Spleen (tissue), 11 donors: ENCODE measurements around the gene KIF26B. TPM values are rescaled to one million over a fixed set of nuclear protein-coding genes. Genes with fewer than 3 reads are reported as not detected.

Experiments used
- DNase-seq: peaks from one replicate; pipeline ENCODE4 v3.0.0-alpha.2; 2020
- H3K27ac ChIP-seq, 8 donors: fragments of 200-600 bp; sonication (generic) in 7 of 8; 1 replicate in 4 of 8; 2 replicates in 4 of 8; pipeline versions ENCODE4 v1.5.0 to v1.8.0; 2016 to 2021; ENCODE audit warnings: inconsistent platforms in 4 of 8, mild to moderate bottlenecking in 4 of 8, moderate library complexity in 1 of 8
- H3K27me3 ChIP-seq, 7 donors: fragments of 200-600 bp; sonication (generic) in 6 of 7; replicated peaks in 1 of 7; 1 replicate in 4 of 7; 2 replicates in 3 of 7; pipeline versions ENCODE4 v1.5.0 to v1.8.0; 2016 to 2021; ENCODE audit warnings: inconsistent platforms in 3 of 7, mild to moderate bottlenecking in 1 of 7
- H3K36me3 ChIP-seq, 6 donors: fragments of 200-600 bp; sonication (generic) in 5 of 6; 1 replicate in 4 of 6; 2 replicates in 2 of 6; pipeline versions ENCODE4 v1.5.0 to v1.8.0; 2016 to 2021; ENCODE audit warnings: inconsistent platforms in 2 of 6
- H3K4me1 ChIP-seq, 6 donors: fragments of 200-600 bp; sonication (generic) in 5 of 6; 1 replicate in 3 of 6; 2 replicates in 3 of 6; pipeline versions ENCODE4 v1.5.0 to v1.8.0; 2016 to 2021; ENCODE audit warnings: inconsistent platforms in 3 of 6
- H3K4me3 ChIP-seq, 8 donors: fragments of 200-600 bp; sonication (generic) in 7 of 8; 1 replicate in 4 of 8; 2 replicates in 4 of 8; pipeline versions ENCODE4 v1.5.0 to v1.8.0; 2016 to 2021; ENCODE audit warnings: inconsistent platforms in 4 of 8, mild to moderate bottlenecking in 4 of 8, moderate library complexity in 2 of 8
- H3K9me3 ChIP-seq, 8 donors: fragments of 200-600 bp; sonication (generic) in 7 of 8; 1 replicate in 4 of 8; 2 replicates in 4 of 8; pipeline versions ENCODE4 v1.5.0 to v1.8.0; 2016 to 2021; ENCODE audit warnings: inconsistent platforms in 4 of 8
- CTCF ChIP-seq, 11 experiments: fragments of 200-600 bp in 7 of 11; fragments of 450-650 bp in 4 of 11; sonication (generic) in 4 of 11; IDR thresholded peaks in 8 of 11; conservative IDR thresholded peaks in 3 of 11; 1 replicate in 7 of 11; 2 replicates in 4 of 11; pipeline versions ENCODE4 v1.4.0 to v1.8.0; 2016 to 2021; ENCODE audit warnings: antibody characterized with exemption in 11 of 11, inconsistent platforms in 4 of 11, mild to moderate bottlenecking in 1 of 11
- POLR2A ChIP-seq, 3 donors: fragments of 450-650 bp; IDR thresholded peaks; one replicate each; pipeline ENCODE4 v1.5.1; 2017; ENCODE audit warnings: antibody characterized with exemption in 3 of 3, mild to moderate bottlenecking in 1 of 3
- POLR2AphosphoS5 ChIP-seq, 3 donors: sonication (generic); formaldehyde crosslinking; IDR thresholded peaks; one replicate each; pipeline ENCODE4 v1.5.1; 2017; ENCODE audit warnings: antibody characterized with exemption in 3 of 3
- WGBS, 5 donors: extraction: QIAGEN DNeasy Blood & Tissue Kit in 3 of 5; methylation state at CpG; one replicate each; pipeline versions ENCODE4 v1.1.5 to v1.1.7; 2013 to 2018; 5-methylcytosine and 5-hydroxymethylcytosine counted together
- intact Hi-C: fragments of 100-400 bp; cut with DNase I; formaldehyde crosslinking; loops from one replicate; pipeline ENCODE4 v1.15.0; 2023; ENCODE audit warnings: low total_unique reads
- polyA plus RNA-seq, 3 donors: library from polyadenylated mRNA; stranded (reverse); fragments of 200-250 nt; gene quantifications; one replicate each; pipeline ENCODE4 v1.2.1, GENCODE V29; 2013
- total RNA-seq, 7 donors: library from RNA; depleted of rRNA in 3 of 7; stranded (reverse); fragments of >200 nt in 3 of 7; fragmentation: NEBNext Ultra II Directional in 4 of 7; extraction: Animal tissue kit (Norgen Biotek cat#: 25700) in 4 of 7; gene quantifications; one replicate each; pipeline versions ENCODE4 v1.1.0 to v1.2.1, GENCODE V29; 2016 to 2021
- donor health status: healthy with polysubstance abuse.
- donor health status: DM: no; HTN: no; CAD: no; lungs with moderate emphysema.
- donor health status: DM: no; HTN: no; CAD: no.
- donor health status: Bipolar disorder and iron deficiency.
- donor health status: healthy.
- donor health status: DM: no; HTN: no; CAD: no.
- donor health status: DM: yes; HTN: yes; CAD: no.

Gene KIF26B
- total and polyA plus RNA-seq, 10 donors, result 0.07 to 4.5 (median 0.60) TPM; not detected in 1

- DNase-seq, result no peak
- intact Hi-C loops, result no loop called here
- Histone ChIP-seq H3K9me3 (no peaks in the 10 kb centered on the region), H3K4me1 (peaks cover 0 to 23% (median 9%) of the 10 kb centered on the region in 6 donors), H3K4me3 (no peak overlapping the region), H3K27ac (no peak overlapping the region), H3K36me3 (no peaks in the 10 kb centered on the region), H3K27me3 (peaks cover 0 to 17% (median 0%) of the 10 kb centered on the region in 7 donors)
- WGBS, 5 donors, result 90 to 97% (median 91%) methylated on average over 9 of the region's 9 CpGs
- TF ChIP-seq POLR2A (IDR thresholded peaks at IDR 0.05) (no peak), CTCF (IDR thresholded peaks at IDR 0.05 in 8 of 11, conservative IDR thresholded peaks at IDR 0.05 in 3 of 11) (no peak), POLR2AphosphoS5 (IDR thresholded peaks at IDR 0.05) (no peak)
These were observed 158.8 kb downstream of the KIF26B start for GRCh38 chr1:245313576-245313975.

GRCh38 chr1:245316784-245317183 is 162.0 kb downstream of the KIF26B start:
- Histone ChIP-seq H3K4me1 (peaks cover 0 to 5% (median 0%) of the 10 kb centered on the region in 6 donors), H3K27ac (no peak overlapping the region), H3K9me3 (no peaks in the 10 kb centered on the region), H3K36me3 (no peaks in the 10 kb centered on the region), H3K4me3 (no peak overlapping the region), H3K27me3 (peaks cover 0 to 14% (median 0%) of the 10 kb centered on the region in 7 donors)
- intact Hi-C loops, result no loop called here
- no peak for DNase-seq
- 72 to 76% (median 75%) methylated on average over 6 of the region's 6 CpGs for WGBS, 5 donors
- no peak for TF ChIP-seq CTCF (IDR thresholded peaks at IDR 0.05 in 8 of 11, conservative IDR thresholded peaks at IDR 0.05 in 3 of 11)
- TF ChIP-seq POLR2A (IDR thresholded peaks at IDR 0.05), result no peak
- no peak for TF ChIP-seq POLR2AphosphoS5 (IDR thresholded peaks at IDR 0.05)

- WGBS, 5 donors, result 66 to 82% (median 77%) methylated on average over 5 of the region's 5 CpGs
- peaks cover 0 to under 1% (median 0%) of the 10 kb centered on the region in 6 donors for H3K4me1 ChIP-seq
- H3K27ac ChIP-seq, result no peak overlapping the region
- no peak overlapping the region for H3K4me3 ChIP-seq
- no peak for DNase-seq
- TF ChIP-seq POLR2A (IDR thresholded peaks at IDR 0.05), result no peak
- no peak for TF ChIP-seq POLR2AphosphoS5 (IDR thresholded peaks at IDR 0.05)
- TF ChIP-seq CTCF (IDR thresholded peaks at IDR 0.05 in 8 of 11, conservative IDR thresholded peaks at IDR 0.05 in 3 of 11), result no peak
- intact Hi-C loops, result no loop called here
- H3K36me3 ChIP-seq, result no peaks in the 10 kb centered on the region
- no peaks in the 10 kb centered on the region for H3K9me3 ChIP-seq
- peaks cover 0 to 10% (median 0%) of the 10 kb centered on the region in 7 donors for H3K27me3 ChIP-seq
These were observed 162.4 kb downstream of the KIF26B start for GRCh38 chr1:245317217-245317616.

GRCh38 chr1:245319094-245319493 is 164.3 kb downstream of the KIF26B start:
- H3K36me3 ChIP-seq, result no peaks in the 10 kb centered on the region
- no peak for DNase-seq
- TF ChIP-seq POLR2AphosphoS5 (IDR thresholded peaks at IDR 0.05) (no peak), CTCF (IDR thresholded peaks at IDR 0.05 in 8 of 11, conservative IDR thresholded peaks at IDR 0.05 in 3 of 11) (no peak), POLR2A (IDR thresholded peaks at IDR 0.05) (no peak)
- peaks cover 0 to 5% (median 0%) of the 10 kb centered on the region in 7 donors for H3K27me3 ChIP-seq
- no peak overlapping the region for H3K4me3 ChIP-seq
- no peaks in the 10 kb centered on the region for H3K4me1 ChIP-seq
- WGBS, 5 donors, result 64 to 72% (median 65%) methylated on average over 4 of the region's 4 CpGs
- H3K27ac ChIP-seq, result no peak overlapping the region
- intact Hi-C loops, result no loop called here
- no peaks in the 10 kb centered on the region for H3K9me3 ChIP-seq
